WERI-Rb-1 (cell line): Measurements from ENCODE around the gene DTYMK.

Source experiments
- DNase-seq: peaks from one replicate; pipeline ENCODE4 v3.0.0-alpha.2; 2020
- H3K27ac ChIP-seq: fragments of 250-450 bp; sonication (Bioruptor Pico); 2 replicates; pipeline ENCODE4 v1.5.1; 2020; ENCODE audit warnings: mild to moderate bottlenecking, moderate library complexity
- H3K27me3 ChIP-seq: fragments of 250-450 bp; sonication (Bioruptor Pico); 2 replicates; pipeline ENCODE4 v1.5.1; 2021; ENCODE audit warnings: mild to moderate bottlenecking, low read depth, moderate library complexity; ENCODE audit not compliant: insufficient read depth, severe bottlenecking
- H3K36me3 ChIP-seq: fragments of 250-450 bp; sonication (Bioruptor Pico); 2 replicates; pipeline ENCODE4 v1.5.1; 2020; ENCODE audit warnings: mild to moderate bottlenecking, moderate library complexity
- H3K4me3 ChIP-seq: 2 replicates; pipeline ENCODE4 v1.5.1; 2011; ENCODE audit warnings: low read depth, mild to moderate bottlenecking, control low read depth, low read length
- H3K9me3 ChIP-seq: fragments of 250-450 bp; sonication (Bioruptor Pico); 2 replicates; pipeline ENCODE4 v1.5.1; 2021; ENCODE audit warnings: mild to moderate bottlenecking, moderate library complexity; ENCODE audit not compliant: severe bottlenecking
- TF ChIP-seq, protein P1 (sequence below): IDR thresholded peaks from 2 replicates; pipeline ENCODE4 v1.5.1; 2011; ENCODE audit warnings: low read depth, mild to moderate bottlenecking, control low read depth, inconsistent platforms, low read length

DTYMK gene

GRCh38 chr2:241649404-241649803 lies 37.2 kb downstream of the DTYMK start:
- Histone ChIP-seq H3K4me3 (no peak overlapping the region), H3K36me3 (peaks cover 32% of the 10 kb centered on the region), H3K9me3 (no peaks in the 10 kb centered on the region), H3K27ac (no peak overlapping the region), H3K27me3 (no peaks in the 10 kb centered on the region)
- DNase-seq = no peak
- TF ChIP-seq, protein P1, sequence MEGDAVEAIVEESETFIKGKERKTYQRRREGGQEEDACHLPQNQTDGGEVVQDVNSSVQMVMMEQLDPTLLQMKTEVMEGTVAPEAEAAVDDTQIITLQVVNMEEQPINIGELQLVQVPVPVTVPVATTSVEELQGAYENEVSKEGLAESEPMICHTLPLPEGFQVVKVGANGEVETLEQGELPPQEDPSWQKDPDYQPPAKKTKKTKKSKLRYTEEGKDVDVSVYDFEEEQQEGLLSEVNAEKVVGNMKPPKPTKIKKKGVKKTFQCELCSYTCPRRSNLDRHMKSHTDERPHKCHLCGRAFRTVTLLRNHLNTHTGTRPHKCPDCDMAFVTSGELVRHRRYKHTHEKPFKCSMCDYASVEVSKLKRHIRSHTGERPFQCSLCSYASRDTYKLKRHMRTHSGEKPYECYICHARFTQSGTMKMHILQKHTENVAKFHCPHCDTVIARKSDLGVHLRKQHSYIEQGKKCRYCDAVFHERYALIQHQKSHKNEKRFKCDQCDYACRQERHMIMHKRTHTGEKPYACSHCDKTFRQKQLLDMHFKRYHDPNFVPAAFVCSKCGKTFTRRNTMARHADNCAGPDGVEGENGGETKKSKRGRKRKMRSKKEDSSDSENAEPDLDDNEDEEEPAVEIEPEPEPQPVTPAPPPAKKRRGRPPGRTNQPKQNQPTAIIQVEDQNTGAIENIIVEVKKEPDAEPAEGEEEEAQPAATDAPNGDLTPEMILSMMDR = no peak

DNA sequence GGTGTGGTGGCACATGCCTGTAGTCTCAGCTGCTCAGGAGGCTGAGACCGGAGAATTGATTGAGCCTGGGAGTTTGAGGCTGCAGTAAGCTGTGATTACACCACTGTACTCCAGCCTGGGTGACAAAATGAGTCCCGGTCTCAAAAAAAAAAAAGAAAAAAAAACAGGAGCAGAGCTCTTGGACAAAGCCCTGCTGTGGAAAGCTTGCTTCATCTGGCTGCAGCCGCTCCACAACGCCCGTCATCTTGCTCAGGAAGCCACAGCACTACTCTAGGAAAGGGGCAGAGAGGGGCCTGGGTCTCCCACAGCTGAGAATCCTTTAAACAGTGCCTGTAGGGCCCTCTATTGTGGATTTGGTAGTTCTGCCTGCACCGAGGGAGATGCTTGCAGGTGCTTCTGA lies 38.2 kb downstream of the DTYMK start:
- no peak for DNase-seq
- Histone ChIP-seq H3K4me3 (no peak overlapping the region), H3K27me3 (no peaks in the 10 kb centered on the region), H3K9me3 (no peaks in the 10 kb centered on the region), H3K27ac (no peak overlapping the region), H3K36me3 (peaks cover 28% of the 10 kb centered on the region)
- TF ChIP-seq, protein P1 = no peak

- Histone ChIP-seq H3K9me3 (no peaks in the 10 kb centered on the region), H3K27ac (no peak overlapping the region), H3K36me3 (peaks cover 9% of the 10 kb centered on the region), H3K4me3 (no peak overlapping the region), H3K27me3 (no peaks in the 10 kb centered on the region)
- DNase-seq = no peak
- TF ChIP-seq, protein P1 = no peak
These were observed 40.5 kb downstream of the DTYMK start for GRCh38 chr2:241645915-241646645.

DNA sequence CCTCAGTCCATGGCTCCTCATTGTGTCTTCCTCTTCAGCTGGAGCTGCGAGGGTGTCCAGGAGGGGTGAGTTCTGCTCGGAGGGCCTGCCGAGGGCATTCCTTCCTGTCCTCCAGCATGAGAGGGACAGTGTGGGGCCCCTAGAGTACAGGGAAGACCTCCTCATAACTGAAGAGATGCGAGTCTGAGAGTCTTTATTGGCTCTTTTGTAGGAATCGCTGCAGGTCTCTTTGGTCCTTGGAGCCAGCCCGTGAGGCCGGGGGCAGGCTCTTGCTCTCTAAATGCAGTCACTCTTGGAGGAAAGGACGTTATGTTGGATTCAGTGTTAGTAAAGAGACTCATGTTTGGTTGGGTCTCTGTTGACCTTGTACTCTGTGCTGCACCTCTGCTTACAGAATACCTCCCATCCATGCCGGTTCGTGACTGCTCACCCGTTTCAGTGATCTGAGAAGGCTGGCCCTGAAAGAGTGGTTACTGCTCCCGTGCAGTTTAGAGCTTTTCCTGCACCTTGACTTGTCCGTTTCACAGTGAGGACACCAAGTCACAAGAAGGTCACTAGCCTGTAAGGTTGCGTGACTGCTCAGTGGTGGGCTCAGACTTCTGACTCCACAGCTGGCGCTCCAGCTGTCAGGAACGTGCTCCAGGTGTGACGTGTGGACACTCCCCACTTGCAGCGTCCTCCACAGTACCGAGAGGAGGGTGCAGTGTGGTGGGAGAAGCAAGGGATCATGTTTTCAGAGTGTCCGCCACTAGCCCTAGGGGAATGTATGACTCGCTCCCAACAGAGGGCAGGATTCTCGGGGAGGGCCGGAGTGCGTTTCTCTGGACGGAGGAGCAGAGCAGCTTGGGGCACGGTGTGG lies 41.3 kb downstream of the DTYMK start:
- Histone ChIP-seq H3K4me3 (no peak overlapping the region), H3K27me3 (no peaks in the 10 kb centered on the region), H3K27ac (no peak overlapping the region), H3K36me3 (peaks cover 5% of the 10 kb centered on the region), H3K9me3 (no peaks in the 10 kb centered on the region)
- no peak for DNase-seq
- TF ChIP-seq, protein P1 = no peak

- DNase-seq = no peak
- TF ChIP-seq, protein P1 = no peak
- Histone ChIP-seq H3K36me3 (peaks cover 18% of the 10 kb centered on the region), H3K27me3 (no peaks in the 10 kb centered on the region), H3K9me3 (no peaks in the 10 kb centered on the region), H3K4me3 (no peak overlapping the region), H3K27ac (no peak overlapping the region)
These were observed 45.0 kb downstream of the DTYMK start for GRCh38 chr2:241641631-241642030.
